Stimulated activated effector memory CD8-positive, alpha-beta T cell treated with anti-CD3 and anti-CD28 coated beads, Interleukin-12 subunit alpha, Interleukin-12 subunit beta, amount 100 ng/mL, for 72 hours (primary cell): ENCODE measurements around the gene C2.
A peak's percentile ranks its signal among the peaks of the same experiment; 100 is the strongest.
"Not testable (repeated sequence)": the region's sequence is repeated elsewhere in the genome, so short reads cannot be mapped to it uniquely, and the experiment has no call there.

Experiments
- ATAC-seq: fragments of 150-1000 bp; cut with Tn5 transposase; 2 replicates; pipeline ENCODE4 v1.10.0; 2021
- DNase-seq, 2 donors: peaks; one replicate each; pipeline ENCODE4 v3.0.0; 2021 to 2022; ENCODE audit warnings: low spot score in 2 of 2
- H3K27ac Mint-ChIP-seq: one replicate; pipeline ENCODE4 v1.8.0; 2022; ENCODE audit warnings: mild to moderate bottlenecking, mixed read lengths
- H3K36me3 Mint-ChIP-seq: one replicate; pipeline ENCODE4 v1.8.0; 2022; ENCODE audit warnings: mild to moderate bottlenecking, mixed read lengths
- H3K4me1 Mint-ChIP-seq: one replicate; pipeline ENCODE4 v1.8.0; 2022; ENCODE audit warnings: mixed read lengths
- H3K4me3 Mint-ChIP-seq: one replicate; pipeline ENCODE4 v1.8.0; 2022; ENCODE audit warnings: mild to moderate bottlenecking, mixed read lengths
- H3K9me3 Mint-ChIP-seq: one replicate; pipeline ENCODE4 v1.8.0; 2022; ENCODE audit warnings: mixed read lengths

The C2 gene

GRCh38 chr6:31907158-31907813 is 20.2 kb upstream of the C2 start:
- H3K4me1 Mint-ChIP-seq: peaks cover 20% of the 10 kb centered on the region
- DNase-seq (no peak), ATAC-seq (peak; percentile 53)
- H3K9me3 Mint-ChIP-seq: no peaks in the 10 kb centered on the region
- H3K36me3 Mint-ChIP-seq: peaks cover 9% of the 10 kb centered on the region
- no peak overlapping the region for H3K4me3 Mint-ChIP-seq
- H3K27ac Mint-ChIP-seq: no peak overlapping the region

- not testable (repeated sequence) for DNase-seq, H3K4me3 Mint-ChIP-seq
Measured at GRCh38 chr6:31908255-31908654, 19.3 kb upstream of the C2 start.

DNA sequence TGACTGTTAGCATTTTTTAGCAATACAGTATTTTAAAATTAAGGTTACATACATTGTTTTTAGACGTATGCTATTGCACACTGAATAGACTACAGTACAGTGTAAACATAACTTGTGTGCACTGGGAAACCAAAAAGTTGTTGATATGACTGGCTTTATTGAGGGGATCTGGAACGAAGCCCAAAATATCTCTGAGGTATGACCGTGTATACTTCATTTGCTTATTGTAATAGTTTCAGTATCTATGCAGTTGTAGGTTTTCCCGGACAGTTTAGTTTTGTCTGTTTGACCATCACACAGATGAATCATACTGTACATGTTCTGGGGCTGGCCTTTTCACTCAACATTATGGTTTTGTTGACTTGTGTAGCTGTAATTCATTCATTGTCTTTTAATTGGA is 18.7 kb upstream of the C2 start:
- no peak overlapping the region for H3K27ac Mint-ChIP-seq
- no peaks in the 10 kb centered on the region for H3K36me3 Mint-ChIP-seq
- peaks cover 13% of the 10 kb centered on the region for H3K4me1 Mint-ChIP-seq
- DNase-seq (no peak), ATAC-seq (peak; percentile 91)
- no peak overlapping the region for H3K4me3 Mint-ChIP-seq
- H3K9me3 Mint-ChIP-seq: no peaks in the 10 kb centered on the region

More at GRCh38 chr6:31908255-31908654, 19.3 kb upstream of the C2 start:
- H3K36me3 Mint-ChIP-seq, ATAC-seq, H3K9me3 Mint-ChIP-seq, H3K27ac Mint-ChIP-seq: not testable (repeated sequence)
- H3K4me1 Mint-ChIP-seq: peaks cover 14% of the 10 kb centered on the region

DNA sequence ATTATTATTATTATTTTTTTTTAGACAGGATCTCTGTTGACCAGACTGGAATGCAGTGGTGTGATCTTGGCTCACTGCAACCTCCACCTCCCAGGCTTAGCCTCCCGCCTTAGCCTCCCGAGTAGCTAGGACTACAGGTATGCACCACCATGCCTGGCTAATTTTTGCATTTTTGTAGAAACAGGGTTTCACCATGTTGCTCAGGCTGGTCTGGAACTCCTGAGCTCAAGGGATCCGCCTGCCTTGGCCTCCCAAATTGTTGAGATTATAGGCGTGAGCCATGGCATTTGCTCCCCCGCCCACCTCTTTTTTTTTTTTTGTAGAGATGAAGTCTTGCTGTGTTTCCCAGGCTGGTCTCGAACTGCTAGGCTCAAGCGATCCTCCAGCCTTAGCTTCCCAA is 18.2 kb upstream of the C2 start:
- H3K27ac Mint-ChIP-seq, H3K9me3 Mint-ChIP-seq, H3K36me3 Mint-ChIP-seq, ATAC-seq, H3K4me3 Mint-ChIP-seq, DNase-seq: not testable (repeated sequence)
- peaks cover 13% of the 10 kb centered on the region for H3K4me1 Mint-ChIP-seq

DNA sequence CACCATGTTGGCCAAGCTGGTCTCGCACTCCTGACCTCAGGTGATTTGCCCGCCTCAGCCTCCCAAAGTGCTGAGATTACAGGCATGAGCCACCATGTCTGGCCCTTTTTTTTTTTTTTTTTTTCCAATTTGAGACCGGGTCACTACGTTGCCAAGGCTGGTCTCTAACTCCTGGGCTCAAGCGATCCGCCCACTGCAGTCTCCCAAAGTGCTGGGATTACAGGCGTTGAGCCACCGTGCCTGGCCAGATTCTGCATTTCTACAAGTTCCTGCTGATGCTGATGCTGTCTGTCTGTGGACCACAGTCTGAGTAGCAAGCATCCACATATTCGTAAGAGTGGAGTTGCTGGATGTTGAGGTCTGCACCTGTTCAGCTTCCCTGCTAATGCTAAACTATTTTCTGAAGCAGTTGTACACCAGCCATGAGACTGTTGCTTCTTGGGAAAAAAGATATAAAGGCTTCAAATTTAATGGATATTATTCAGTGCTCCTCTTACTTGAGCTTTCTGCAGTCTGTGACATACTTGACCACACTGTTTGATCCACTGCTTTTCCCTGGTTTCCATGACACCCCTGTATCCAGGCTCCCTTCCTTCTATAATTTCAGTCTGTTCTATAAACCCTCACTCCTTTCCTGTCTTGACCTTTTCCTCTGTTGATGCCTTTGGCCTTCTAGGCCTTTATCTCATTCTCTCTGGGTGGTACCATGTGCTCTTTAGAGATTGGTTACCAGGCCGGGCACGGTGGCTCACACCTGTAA is 15.5 kb upstream of the C2 start:
- Mint-ChIP-seq H3K9me3 (no peaks in the 10 kb centered on the region), H3K4me3 (no peak overlapping the region), H3K36me3 (no peaks in the 10 kb centered on the region), H3K27ac (no peak overlapping the region), H3K4me1 (peaks cover 13% of the 10 kb centered on the region)
- no peak for ATAC-seq
- DNase-seq: no peak

- H3K4me1 Mint-ChIP-seq: peaks cover 6% of the 10 kb centered on the region
- H3K9me3 Mint-ChIP-seq: no peaks in the 10 kb centered on the region
- no peak overlapping the region for H3K27ac Mint-ChIP-seq
- DNase-seq: no peak
- H3K36me3 Mint-ChIP-seq: no peaks in the 10 kb centered on the region
- H3K4me3 Mint-ChIP-seq: no peak overlapping the region
- ATAC-seq: no peak
Measured at GRCh38 chr6:31915351-31915750, 12.2 kb upstream of the C2 start.

DNA sequence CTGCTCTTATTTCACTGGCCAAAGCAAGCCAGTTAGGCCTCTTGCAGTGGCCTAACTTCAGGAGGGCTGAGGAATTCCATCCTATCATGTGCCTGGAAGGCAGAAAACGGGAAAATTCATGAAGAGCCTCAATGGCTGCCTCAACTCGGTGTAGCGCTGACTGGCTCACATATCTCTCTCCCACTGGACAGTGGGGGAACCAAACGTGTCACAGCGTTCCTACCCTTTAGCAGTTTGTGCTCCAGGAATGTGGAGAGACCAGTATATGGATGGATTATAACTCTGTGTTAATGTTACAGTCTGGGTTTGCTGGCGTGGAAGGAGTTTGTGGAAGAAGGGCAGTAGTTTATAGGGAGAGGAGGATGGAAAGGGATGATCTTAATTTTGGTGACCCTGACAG is 11.8 kb upstream of the C2 start:
- Mint-ChIP-seq H3K9me3 (no peaks in the 10 kb centered on the region), H3K36me3 (no peaks in the 10 kb centered on the region), H3K27ac (no peak overlapping the region), H3K4me3 (no peak overlapping the region), H3K4me1 (peaks cover 6% of the 10 kb centered on the region)
- DNase-seq: no peak
- ATAC-seq: no peak

DNA sequence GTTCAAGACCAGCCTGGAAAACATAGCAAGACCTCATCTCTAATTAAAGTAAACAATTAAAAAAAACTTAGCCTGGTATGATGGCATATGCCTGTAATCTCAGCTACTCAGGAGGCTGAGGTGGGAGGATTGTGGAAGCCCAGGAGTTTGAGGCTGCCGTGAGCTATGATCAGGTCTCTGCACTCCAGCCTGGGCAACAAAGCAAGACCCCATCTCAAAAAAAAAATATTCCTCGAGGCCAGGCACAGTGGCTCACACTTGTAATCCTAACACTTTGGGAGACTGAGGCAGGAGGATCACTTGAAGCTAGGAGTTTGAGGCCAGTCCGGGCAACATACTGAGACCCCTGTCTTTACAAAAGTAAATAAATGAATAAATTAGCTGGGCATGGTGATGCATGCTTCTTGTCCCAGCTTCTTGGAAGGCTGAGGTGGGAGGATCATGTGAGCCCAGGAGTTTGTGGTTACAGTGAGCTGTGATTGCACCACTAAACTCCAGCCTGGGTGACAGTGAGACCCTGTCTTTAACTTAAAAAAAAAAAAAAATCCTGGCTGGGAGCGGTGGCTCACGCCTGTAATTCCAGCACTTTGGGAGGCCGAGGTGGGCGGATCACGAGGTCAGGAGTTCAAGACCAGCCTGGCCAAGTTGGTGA is 9.3 kb upstream of the C2 start:
- Mint-ChIP-seq H3K9me3 (no peaks in the 10 kb centered on the region), H3K4me1 (no peaks in the 10 kb centered on the region), H3K27ac (no peak overlapping the region), H3K4me3 (no peak overlapping the region), H3K36me3 (no peaks in the 10 kb centered on the region)
- ATAC-seq: no peak
- no peak for DNase-seq

DNA sequence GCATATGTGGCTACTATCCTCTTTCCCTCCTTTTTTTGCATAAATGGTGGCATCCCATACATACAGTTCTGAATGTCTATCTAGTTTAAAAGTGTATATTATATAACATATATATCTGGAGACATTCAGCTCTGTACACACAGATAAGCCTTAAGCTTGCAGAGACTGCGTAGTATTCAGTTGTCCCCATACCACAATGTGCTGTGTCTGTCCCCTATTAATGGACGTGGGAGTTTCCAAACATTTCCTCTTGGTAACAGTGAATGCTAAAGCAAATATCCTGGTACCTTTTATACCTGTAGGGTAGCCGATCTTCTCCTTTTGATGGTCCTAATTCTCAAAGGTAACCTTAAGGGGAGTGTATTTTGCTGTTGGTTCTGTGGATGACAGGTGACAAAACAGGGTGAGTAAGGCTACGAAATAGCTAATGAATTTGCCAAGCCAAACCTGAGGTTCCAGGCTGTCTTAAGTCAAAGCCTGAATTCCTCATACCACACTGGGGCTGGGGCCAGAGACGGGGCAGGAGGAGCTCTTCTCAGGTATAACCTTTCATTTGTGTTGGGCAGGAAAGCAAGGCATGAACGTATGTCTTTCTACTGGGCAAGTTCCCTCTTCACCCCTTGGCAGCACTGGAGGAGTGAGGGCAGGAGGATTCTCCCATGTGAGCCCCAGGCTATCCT is 7.8 kb upstream of the C2 start:
- DNase-seq (no peak), ATAC-seq (no peak)
- H3K27ac Mint-ChIP-seq: no peak overlapping the region
- no peaks in the 10 kb centered on the region for H3K4me1 Mint-ChIP-seq
- no peaks in the 10 kb centered on the region for H3K9me3 Mint-ChIP-seq
- no peak overlapping the region for H3K4me3 Mint-ChIP-seq
- H3K36me3 Mint-ChIP-seq: no peaks in the 10 kb centered on the region

DNA sequence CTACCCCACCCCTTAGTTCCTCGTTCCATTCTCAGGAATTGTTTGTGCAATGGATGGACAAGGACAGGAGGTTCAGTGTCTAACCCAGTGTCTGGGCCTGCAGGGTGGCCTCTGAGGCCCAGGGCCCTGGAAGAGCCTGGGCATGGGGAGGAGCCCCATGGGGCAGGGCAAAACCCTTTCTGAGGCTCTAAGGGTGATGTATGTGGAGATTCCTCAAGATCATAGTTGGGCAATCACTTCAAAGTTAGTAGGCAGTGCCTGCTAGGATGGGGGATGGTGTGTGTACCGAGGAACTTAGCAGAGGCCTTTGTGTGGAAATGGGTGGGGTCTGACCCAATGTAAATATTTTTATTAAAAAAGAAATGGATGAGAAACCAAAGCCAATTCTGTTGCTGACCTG is 6.7 kb upstream of the C2 start:
- Mint-ChIP-seq H3K4me1 (no peaks in the 10 kb centered on the region), H3K9me3 (no peaks in the 10 kb centered on the region), H3K4me3 (no peak overlapping the region), H3K36me3 (no peaks in the 10 kb centered on the region), H3K27ac (no peak overlapping the region)
- no peak for DNase-seq
- ATAC-seq: no peak

- H3K27ac Mint-ChIP-seq: no peak overlapping the region
- ATAC-seq (peak; percentile 56), DNase-seq (no peak)
- no peaks in the 10 kb centered on the region for H3K36me3 Mint-ChIP-seq
- no peak overlapping the region for H3K4me3 Mint-ChIP-seq
- H3K4me1 Mint-ChIP-seq: no peaks in the 10 kb centered on the region
- no peaks in the 10 kb centered on the region for H3K9me3 Mint-ChIP-seq
Measured at GRCh38 chr6:31922942-31923341, 4.6 kb upstream of the C2 start.

DNA sequence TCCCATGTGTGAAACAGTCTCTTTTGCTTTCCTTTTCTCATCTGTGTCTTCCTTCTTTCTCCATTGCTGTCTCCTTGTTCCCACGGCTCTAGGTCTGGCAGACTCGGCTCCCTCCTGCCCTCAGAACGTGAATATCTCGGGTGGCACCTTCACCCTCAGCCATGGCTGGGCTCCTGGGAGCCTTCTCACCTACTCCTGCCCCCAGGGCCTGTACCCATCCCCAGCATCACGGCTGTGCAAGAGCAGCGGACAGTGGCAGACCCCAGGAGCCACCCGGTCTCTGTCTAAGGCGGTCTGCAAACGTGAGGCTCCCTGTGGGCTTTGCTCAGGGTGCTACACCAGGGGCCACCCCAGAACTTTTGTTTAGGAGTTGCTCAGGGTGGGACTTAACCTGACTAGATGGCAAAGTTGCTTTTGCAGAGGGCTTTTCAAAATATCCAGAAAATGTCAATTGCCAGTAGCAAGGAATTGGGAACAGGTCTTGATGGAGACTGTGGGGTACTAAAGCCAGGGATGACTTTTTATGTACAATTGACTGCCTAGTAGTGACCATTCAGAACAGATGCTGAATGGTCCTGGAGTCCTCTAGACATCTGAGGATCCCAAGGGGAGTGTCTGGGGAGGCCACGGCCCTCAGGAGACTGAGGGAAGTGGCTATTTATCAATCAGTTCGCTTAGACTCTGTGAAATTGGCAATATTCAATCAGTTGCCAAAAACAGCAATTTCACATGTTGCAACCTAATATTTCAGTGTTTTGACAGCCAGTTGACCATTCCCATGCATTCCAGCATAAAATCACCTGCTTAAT is 550 bp downstream of the C2 start:
- Mint-ChIP-seq H3K4me1 (no peaks in the 10 kb centered on the region), H3K27ac (no peak overlapping the region), H3K4me3 (no peak overlapping the region), H3K9me3 (no peaks in the 10 kb centered on the region), H3K36me3 (no peaks in the 10 kb centered on the region)
- DNase-seq: no peak
- ATAC-seq: no peak

DNA sequence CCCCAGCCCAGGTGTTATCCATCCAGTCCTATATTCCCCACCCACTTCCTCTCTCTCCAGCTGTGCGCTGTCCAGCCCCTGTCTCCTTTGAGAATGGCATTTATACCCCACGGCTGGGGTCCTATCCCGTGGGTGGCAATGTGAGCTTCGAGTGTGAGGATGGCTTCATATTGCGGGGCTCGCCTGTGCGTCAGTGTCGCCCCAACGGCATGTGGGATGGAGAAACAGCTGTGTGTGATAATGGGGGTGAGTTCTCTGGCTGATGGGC is 1.1 kb downstream of the C2 start:
- Mint-ChIP-seq H3K4me3 (no peak overlapping the region), H3K4me1 (no peaks in the 10 kb centered on the region), H3K9me3 (no peaks in the 10 kb centered on the region), H3K36me3 (no peaks in the 10 kb centered on the region), H3K27ac (no peak overlapping the region)
- ATAC-seq (no peak), DNase-seq (no peak)

- Mint-ChIP-seq H3K9me3 (no peaks in the 10 kb centered on the region), H3K27ac (no peak overlapping the region)
- no peak for ATAC-seq
Measured at GRCh38 chr6:31930962-31931361, 3.4 kb downstream of the C2 start.

GRCh38 chr6:31932137-31932536 is 4.6 kb downstream of the C2 start:
- not testable (repeated sequence) for H3K27ac Mint-ChIP-seq, ATAC-seq, H3K4me1 Mint-ChIP-seq, DNase-seq, H3K4me3 Mint-ChIP-seq, H3K9me3 Mint-ChIP-seq, H3K36me3 Mint-ChIP-seq

More at GRCh38 chr6:31930962-31931361, 3.4 kb downstream of the C2 start:
- H3K4me3 Mint-ChIP-seq: no peak overlapping the region
- H3K4me1 Mint-ChIP-seq: no peaks in the 10 kb centered on the region
- no peak for DNase-seq
- H3K36me3 Mint-ChIP-seq: no peaks in the 10 kb centered on the region
